GM21825 (cell line): Measurements from ENCODE around the gene TNS1.
"Not testable (repeated sequence)": the region's sequence is repeated elsewhere in the genome, so short reads cannot be mapped to it uniquely, and the experiment has no call there.

Experiments used
- ATAC-seq: cut with Tn5 transposase; IDR thresholded peaks from one replicate; pipeline ENCODE4 v1.9.1; 2021; ENCODE audit warnings: mild to moderate bottlenecking, moderate library complexity; ENCODE audit not compliant: unreplicated experiment

TNS1 gene

DNA sequence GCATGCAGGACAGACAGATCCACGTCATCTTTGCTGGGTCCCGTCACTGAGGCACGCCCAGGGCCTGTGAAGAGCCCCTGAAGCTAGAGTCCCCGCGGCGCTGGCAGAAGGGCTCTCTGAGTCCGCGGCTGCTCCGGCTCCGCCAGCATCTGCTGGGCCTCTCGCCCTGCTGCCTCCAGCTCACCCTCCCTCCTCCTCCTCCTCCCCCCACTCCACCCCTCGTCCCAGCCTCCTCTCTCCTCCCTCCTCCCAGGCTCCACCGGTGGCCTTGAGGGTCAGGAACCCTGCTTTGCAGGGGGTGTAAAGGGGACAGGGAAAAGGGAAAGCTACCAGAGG lies at the start of gene TNS1:
Gene TNS1 (minus strand): TSS at position 151 of the 336 bp plus-strand sequence. CDS start 123 bp downstream, at position 28.
- ATAC-seq: no peak

DNA sequence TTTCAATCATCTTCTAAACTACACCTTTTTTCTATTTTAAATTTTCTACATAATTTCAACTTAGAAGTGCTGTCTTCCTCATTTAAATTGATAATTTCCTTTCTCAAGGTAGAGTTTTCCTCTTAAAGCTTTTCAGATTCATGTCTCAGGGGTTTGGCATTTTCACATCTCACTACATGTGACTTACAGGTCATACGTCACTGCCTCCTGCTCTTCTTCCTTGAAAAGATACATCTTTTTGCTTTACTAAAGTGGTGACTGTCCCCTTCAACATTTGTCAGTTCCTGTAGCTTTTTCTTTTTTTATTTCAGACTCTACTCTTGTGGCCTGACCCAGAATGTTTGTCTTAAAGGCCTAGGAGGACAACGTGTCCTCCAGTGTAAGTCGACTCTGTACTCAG lies 49.1 kb upstream of the TNS1 start:
- ATAC-seq: no peak

DNA sequence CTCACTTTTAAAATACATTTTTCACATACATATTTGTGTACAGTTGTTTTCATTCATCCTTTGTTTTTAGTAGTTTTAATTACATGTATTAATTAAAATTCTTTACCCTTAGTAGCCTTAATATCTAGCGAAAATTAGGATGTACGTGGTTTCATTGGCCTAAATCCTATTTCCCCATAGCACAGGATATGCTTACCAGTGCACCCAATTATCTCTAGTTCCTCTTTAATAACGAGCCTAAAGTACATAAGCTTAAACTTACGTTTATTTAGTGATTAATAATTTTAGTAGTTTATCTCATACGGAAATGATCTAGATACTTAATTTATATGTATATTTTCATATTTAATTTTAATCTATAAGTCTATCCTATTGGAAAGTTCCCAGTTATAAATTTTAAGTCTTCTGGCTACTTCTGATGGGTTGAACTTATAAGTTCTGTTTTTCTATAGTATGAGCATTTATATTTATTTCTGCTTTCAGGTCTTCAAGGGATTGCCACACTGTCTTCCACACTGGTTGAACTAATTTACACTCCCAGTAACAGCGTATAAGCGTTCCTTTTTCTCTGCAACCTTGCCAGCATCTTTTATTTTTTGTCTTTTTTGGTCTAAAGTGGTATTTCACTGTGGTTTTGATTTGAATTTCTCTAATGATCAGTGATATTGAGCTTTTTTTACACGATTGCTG lies 44.9 kb upstream of the TNS1 start:
- no peak for ATAC-seq

DNA sequence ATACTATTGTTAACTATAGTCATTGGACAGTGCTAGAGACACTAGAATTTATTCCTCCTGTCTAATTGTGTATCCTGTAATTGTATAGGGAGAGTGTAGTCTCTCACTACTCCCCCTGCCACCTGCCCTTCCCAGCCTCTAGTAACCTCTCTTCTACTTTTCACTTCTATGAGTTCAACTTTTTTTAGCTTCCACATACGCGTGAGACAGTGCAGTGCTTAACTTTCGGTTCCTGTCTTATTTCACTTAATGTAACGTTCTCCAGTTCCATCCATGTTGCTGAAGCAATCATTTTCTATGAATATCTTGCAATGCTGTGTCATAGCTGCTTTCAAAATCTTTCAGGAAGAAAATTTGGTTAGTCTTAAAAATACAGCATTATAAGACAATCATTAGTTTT lies 43.4 kb upstream of the TNS1 start:
- peak; percentile 69 for ATAC-seq

DNA sequence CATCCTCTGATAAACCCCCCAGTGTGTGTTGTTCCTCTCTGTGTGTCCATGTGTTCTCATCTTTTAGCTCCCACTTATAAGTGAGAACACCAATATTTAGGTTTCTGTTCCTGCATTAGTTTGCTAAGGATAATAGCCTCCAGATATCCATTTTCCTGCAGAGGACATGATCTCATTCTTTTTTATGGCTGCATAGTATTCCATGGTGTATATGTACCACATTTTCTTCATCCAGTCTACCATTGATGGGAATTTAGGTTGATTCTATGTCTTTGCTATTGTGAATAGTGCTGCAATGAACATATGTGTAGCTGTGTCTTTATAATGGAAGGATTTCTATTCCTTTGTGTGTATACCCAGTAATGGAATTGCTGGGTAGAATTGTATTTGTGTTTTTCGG lies 41.8 kb upstream of the TNS1 start:
- not testable (repeated sequence) for ATAC-seq

- ATAC-seq: no peak
These were observed 40.9 kb upstream of the TNS1 start for GRCh38 chr2:218043701-218044109.

DNA sequence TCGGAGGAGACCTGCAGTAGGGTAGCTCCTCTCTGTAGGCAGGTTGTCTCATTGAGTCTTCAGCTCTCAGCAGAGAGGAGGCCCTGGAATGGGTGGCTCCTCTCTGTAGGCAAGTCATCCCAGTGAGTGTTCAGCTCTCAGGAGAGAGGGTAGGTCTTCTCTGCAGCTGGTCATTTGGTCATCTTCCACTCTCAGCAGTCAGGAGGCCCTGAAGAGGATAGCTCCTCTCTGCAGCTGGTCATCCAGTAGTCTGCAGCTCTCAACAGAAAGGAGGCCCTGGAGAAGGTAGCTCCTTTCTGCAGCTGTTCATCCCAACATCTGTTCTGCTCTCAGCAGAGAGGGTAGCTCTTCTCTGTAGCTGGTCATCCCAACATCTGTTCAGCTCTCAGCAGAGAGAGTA lies 40.3 kb upstream of the TNS1 start:
- no peak for ATAC-seq

GRCh38 chr2:218041302-218042168 lies 38.7 kb upstream of the TNS1 start:
- ATAC-seq: no peak

DNA sequence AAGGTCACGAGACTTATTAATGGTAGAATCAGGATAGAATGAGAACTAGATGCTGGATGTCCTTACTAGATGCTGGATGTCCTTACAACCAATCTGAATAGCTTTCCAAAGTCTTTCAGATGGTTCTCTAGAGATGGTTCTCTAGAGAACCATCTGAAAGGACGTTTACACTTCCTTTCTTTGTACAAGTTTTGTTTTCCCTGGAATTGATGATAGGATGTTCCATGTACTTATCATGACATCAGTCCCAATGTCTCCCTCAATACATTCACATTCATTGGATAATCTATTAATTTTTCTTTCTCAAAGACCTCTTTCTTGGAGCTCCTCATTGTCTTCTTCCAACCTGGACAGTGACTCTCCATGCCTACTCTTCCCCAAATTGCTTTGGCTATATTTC lies 38.1 kb upstream of the TNS1 start:
- ATAC-seq: no peak

- ATAC-seq: no peak
These were observed 36.4 kb upstream of the TNS1 start for GRCh38 chr2:218039171-218039570.

DNA sequence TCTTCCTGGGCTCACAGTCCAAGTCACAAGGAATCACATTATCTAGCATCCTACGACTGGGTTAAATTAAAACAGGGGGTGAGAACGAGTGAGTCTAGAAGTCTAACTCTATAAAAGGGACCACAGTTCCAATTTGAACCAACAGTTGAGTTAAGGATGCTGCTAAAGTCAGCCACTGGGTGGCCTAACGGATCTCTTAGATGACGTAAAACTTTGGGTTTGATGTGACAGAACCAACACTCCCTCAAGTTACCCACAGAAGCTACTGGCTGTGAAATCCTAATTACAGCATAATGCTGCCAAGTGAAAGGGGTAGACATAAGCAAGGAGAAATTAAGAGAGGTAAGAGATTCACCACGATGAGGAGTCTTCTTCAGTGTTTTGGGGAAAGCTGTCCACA lies 33.6 kb upstream of the TNS1 start:
- no peak for ATAC-seq

- ATAC-seq: no peak
These were observed 32.8 kb upstream of the TNS1 start for GRCh38 chr2:218035463-218036100.

GRCh38 chr2:218034497-218035213 lies 31.9 kb upstream of the TNS1 start:
- ATAC-seq: peak; percentile 81

GRCh38 chr2:218033590-218034496 lies 31.0 kb upstream of the TNS1 start:
- no peak for ATAC-seq

DNA sequence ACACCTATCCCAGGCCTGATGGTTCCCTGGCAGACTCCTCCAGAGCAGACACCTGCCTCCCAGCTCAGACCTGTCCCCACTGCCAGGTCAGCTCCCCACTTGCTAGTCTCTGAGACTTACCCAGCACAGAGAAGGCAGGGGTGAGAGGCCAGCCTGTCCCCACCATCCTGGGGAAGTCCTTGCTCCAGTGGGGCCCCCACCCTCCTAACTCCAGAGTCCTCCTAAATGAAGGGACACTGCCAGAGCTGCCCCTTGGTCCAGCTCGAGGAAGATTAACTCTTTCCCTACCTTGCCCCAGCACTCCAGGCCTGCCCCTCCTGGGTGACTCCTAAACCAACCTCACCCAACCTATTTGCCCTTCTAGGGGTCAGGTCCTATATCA lies 30.4 kb upstream of the TNS1 start:
- no peak for ATAC-seq

DNA sequence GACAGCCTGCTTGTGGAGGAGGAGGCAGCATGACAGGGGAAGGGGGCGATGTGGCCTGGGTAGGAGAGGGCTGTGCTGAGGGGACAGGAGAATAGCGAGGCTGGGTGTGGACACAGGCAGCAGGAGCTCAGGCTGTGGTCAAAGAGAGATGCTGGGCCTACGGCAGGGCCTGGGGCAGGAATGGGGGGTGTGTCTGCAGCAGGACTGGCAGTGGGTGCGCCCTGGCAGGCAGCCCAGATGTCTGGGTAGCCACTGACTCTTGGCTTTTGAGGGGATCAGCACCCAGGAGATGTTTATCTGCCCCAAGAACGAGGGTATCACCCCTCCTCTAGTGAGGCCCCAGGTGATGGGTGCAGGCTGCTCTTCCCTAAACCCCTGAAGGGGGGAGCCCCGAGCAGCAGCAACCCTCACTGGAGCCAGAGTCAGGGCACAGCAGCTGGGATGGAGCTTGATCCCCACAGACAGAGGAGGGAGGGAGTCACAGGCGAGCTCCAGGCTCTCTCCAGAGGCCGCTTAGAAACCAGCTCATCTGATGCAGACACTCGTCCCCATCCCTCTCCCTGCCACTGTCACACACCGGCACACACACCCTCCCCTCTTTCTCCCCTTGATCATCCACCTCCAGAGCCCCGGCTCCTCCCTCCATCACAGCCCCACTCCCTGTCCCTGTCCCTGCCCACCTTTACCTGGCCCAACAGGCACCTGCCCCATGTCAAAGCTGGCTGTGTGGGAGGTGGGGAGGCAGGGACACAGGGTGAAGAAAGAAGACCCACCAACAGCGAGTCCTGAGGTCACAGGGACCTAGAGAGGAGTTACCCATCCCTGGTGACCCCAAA lies 29.8 kb upstream of the TNS1 start:
- ATAC-seq: no peak

- ATAC-seq: no peak
These were observed 29.0 kb upstream of the TNS1 start for GRCh38 chr2:218031771-218032257.

- ATAC-seq: no peak
These were observed 28.5 kb upstream of the TNS1 start for GRCh38 chr2:218031261-218031660.
